Adrenal gland (tissue), 5 donors: Measurements from ENCODE around the gene LFNG.

ENCODE experiments used
- CTCF ChIP-seq, 6 experiments: fragments of 450-650 bp in 4 of 6; fragments of 200-600 bp in 2 of 6; sonication (generic) in 1 of 6; IDR thresholded peaks; 1 replicate in 5 of 6; 2 replicates in 1 of 6; pipeline versions ENCODE4 v1.5.1 to v1.8.0; 2016 to 2021; ENCODE audit warnings: antibody characterized with exemption in 6 of 6, mild to moderate bottlenecking in 2 of 6, moderate library complexity in 1 of 6
- POLR2A ChIP-seq, 2 donors: fragments of 450-650 bp; IDR thresholded peaks; one replicate each; pipeline ENCODE4 v1.6.1; 2017; ENCODE audit warnings: antibody characterized with exemption in 2 of 2, mild to moderate bottlenecking in 2 of 2, moderate library complexity in 1 of 2
- donor health status: DM: no; HTN: no; CAD: no.

GRCh38 chr7:2472739-2473138 is 46.8 kb upstream of the LFNG start:
- TF ChIP-seq CTCF (IDR thresholded peaks at IDR 0.05) (no peak), POLR2A (IDR thresholded peaks at IDR 0.05) (no peak)
